GM19467 (cell line): Measurements from ENCODE around the gene SLC5A12.
"Not testable (repeated sequence)": the region's sequence is repeated elsewhere in the genome, so short reads cannot be mapped to it uniquely, and the experiment has no call there.

Experiments
- ATAC-seq: cut with Tn5 transposase; IDR thresholded peaks from one replicate; pipeline ENCODE4 v1.9.1; 2021; ENCODE audit warnings: mild to moderate bottlenecking, moderate library complexity; ENCODE audit not compliant: unreplicated experiment

Gene SLC5A12

GRCh38 chr11:26665036-26665435 lies 56.8 kb downstream of the SLC5A12 start:
- ATAC-seq: no peak

- ATAC-seq: no peak
Observed at GRCh38 chr11:26662916-26663315, 58.9 kb downstream of the SLC5A12 start.

- no peak for ATAC-seq
Observed at GRCh38 chr11:26655287-26655686, 66.6 kb downstream of the SLC5A12 start.

DNA sequence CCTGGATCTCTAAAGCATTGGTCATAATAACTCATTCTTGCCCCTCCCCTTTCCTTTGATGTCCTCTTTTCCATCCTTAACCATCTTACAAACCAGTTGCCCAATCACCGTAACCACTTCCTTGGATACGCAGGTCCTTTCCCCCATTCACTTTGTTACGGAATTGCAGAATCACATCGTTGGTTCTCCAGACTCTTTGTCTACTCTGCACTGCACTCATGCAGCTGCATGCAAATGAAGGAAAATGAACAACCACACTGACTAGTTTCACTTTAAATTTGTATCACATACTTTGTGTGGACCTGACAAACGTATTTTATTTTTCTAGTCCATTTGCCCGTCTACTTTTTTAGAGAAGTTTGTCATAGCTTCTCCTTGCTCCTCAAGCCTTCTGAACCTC lies 69.9 kb downstream of the SLC5A12 start:
- ATAC-seq: no peak

GRCh38 chr11:26649884-26650283 lies 72.0 kb downstream of the SLC5A12 start:
- peak; percentile 93 for ATAC-seq

DNA sequence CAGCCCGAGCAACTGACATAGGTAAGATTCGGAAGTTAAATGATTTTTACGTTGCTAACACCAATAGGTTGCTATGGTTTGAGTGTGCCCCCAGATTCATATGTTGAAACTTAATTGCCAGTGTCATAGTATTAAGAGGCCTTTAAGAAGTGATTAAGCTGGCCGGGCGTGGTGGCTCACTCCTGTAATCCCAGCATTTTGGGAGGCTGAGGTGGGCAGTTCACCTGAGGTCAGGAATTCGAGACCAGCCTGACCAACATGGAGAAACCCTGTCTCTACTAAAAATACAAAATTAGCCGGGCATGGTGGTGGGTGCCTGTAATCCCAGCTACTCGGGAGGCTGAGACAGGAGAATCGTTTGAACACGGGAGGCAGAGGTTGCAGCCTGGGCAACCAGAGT lies 78.5 kb downstream of the SLC5A12 start:
- not testable (repeated sequence) for ATAC-seq

DNA sequence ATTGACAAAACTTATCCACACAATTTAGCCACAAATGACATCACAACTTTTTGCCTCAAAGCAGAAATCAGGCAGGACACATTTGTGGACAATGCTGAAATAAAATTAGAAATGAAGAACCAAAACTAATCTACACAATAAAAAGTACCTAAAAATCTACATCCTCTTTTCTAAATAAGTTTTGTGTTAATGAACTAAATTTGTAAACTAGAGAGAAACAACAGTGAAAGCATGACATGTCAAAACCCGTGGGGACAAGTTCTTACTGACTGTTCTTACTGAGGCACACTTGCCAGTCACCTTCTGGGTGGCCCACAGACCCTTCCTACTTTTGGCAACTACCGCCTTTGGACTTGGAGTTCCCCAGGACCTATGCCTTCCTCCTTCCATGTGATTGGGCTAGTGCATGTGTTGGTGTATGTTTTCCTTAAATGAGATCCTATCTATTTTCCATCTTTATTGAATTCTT lies 89.1 kb downstream of the SLC5A12 start:
- ATAC-seq: no peak

DNA sequence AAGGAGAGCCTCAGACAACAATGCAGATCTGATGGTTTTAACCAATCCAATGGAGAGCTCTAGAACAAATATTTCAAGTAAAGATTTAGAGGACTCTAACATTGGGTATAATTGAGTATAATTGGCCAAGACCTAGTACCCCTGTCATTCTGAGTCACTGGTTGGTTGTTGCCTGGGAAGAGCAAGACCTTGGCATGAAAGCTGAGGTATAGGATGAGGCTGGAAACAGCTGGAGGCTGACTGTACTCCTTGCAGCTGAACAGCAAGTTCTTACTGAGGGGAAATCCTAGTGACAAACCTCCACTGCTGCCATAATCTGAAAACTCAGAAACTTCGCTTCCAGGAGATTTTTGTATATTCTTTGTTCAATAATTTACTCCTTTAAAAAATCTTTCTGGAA lies 95.5 kb downstream of the SLC5A12 start:
- no peak for ATAC-seq

DNA sequence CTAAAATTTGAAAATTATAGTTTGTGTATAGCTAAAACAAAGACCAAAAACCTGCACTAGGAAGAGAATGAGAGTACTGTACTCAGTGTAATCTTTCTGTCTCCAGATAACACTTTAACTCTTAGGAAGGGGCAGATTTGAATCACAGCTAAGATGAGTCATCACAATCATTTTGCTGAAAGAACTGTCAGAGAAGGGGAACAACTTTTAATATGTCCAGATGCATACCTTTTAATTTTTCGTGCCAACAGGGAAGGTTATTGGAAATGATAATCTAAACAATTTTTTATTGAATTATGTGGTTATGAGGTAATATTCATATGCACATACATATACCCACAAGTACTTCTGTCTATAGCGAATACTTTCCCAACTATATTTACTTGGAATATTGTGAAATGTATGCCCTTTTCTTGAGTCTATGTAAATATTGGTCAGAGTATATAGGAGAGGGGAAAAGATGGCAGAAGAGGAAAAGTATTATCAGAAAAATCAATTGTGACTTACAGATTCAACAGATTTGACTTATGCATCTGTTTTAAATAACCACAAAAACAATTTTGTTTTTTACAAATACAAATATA lies 98.7 kb downstream of the SLC5A12 start:
- no peak for ATAC-seq

- ATAC-seq: no peak
Observed at GRCh38 chr11:26622181-26622580, 99.7 kb downstream of the SLC5A12 start.

GRCh38 chr11:26621132-26621531 lies 100.7 kb downstream of the SLC5A12 start:
- no peak for ATAC-seq

DNA sequence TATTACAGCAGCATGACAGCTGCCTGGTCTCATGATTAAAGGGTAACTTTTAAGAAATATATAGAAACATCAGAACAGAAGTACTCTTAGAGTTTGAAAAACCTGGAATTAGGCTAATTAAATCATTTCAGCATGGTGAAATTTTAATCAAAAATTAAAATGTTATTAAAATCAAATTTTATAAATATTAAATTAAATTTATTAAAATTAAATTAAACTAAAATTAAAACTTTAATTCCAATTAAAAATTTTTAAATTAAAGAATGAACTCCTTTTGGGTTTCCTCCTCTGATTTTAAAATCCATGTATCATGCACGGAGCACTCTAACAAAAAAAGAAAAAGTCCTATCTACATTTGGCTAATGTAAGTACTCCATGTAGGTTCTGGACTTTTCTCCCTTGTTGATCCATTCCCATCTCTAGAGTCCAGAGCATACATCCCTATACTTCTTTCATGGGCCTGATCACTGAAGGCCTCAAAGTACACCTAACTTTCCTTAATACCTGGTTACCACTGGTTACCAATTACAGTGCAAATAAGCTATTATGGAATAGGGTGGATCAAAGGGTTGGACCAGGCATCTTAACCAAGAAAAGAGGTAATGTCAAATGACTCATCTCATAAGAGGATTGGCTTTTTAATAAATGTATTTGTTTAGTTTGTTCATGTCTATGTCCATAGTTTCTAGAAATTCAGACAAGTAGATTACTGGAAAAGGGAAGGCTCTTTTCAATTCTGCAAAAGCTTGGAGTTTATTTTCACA lies 101.4 kb downstream of the SLC5A12 start:
- ATAC-seq: no peak

DNA sequence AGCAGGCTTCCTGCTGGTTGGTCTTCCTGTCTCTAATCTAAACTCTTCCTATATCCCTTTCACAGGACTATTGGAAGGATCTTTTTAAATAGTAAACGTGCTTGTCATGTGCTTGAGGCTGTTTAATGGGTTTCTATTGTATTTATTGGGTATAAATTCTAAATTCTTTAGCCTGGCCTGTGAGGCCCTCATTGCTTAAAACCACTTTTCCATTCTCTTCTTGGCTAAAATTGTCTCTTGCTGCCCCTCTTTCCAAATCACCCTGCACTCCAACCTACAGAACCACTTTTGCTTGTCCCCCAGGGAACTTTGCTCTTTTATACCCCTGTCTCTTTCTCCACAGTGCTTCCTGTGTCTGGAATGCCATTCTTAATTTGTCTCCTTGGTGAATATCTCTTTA lies 103.4 kb downstream of the SLC5A12 start:
- no peak for ATAC-seq
